Mesendoderm (in vitro differentiated cells): Measurements from ENCODE around the gene SLC8B1.

Experiments
- DNase-seq: peaks from one replicate; pipeline ENCODE4 v3.0.0; 2013
- H2AK5ac ChIP-seq: 2 replicates; pipeline ENCODE4 v1.6.1; 2013; ENCODE audit warnings: low read length, inconsistent platforms
- H2BK120ac ChIP-seq: 2 replicates; pipeline ENCODE4 v1.6.1; 2013; ENCODE audit warnings: low read depth, mild to moderate bottlenecking, low read length, moderate library complexity, mixed read lengths
- H2BK15ac ChIP-seq: replicated peaks from 2 replicates; pipeline ENCODE4 v1.6.1; 2013; ENCODE audit warnings: low read depth, mild to moderate bottlenecking, moderate library complexity
- H2BK5ac ChIP-seq: 2 replicates; pipeline ENCODE4 v1.6.1; 2013; ENCODE audit warnings: low read length, inconsistent platforms
- H3K18ac ChIP-seq: 2 replicates; pipeline ENCODE4 v1.6.1; 2013; ENCODE audit warnings: mild to moderate bottlenecking, low read length, mixed read lengths
- H3K23ac ChIP-seq: one replicate; pipeline ENCODE4 v1.6.1; 2013; ENCODE audit warnings: low read length
- H3K27ac ChIP-seq: 2 replicates; pipeline ENCODE4 v1.5.1; 2013; ENCODE audit warnings: low read depth, mild to moderate bottlenecking, inconsistent platforms, low read length, moderate library complexity
- H3K27me3 ChIP-seq: 2 replicates; pipeline ENCODE4 v1.6.1; 2013; ENCODE audit warnings: low read length, control low read depth, mild to moderate bottlenecking, inconsistent platforms; ENCODE audit not compliant: insufficient read depth, poor library complexity
- H3K36me3 ChIP-seq: 2 replicates; pipeline ENCODE4 v1.6.1; 2013; ENCODE audit warnings: low read length, inconsistent platforms; ENCODE audit not compliant: control insufficient read depth, insufficient read depth
- H3K4ac ChIP-seq: one replicate; pipeline ENCODE4 v1.6.1; 2013; ENCODE audit warnings: low read depth, mild to moderate bottlenecking, low read length, moderate library complexity
- H3K4me1 ChIP-seq: 2 replicates; pipeline ENCODE4 v1.6.1; 2013; ENCODE audit warnings: low read depth, low read length, inconsistent platforms; ENCODE audit not compliant: control insufficient read depth
- H3K4me2 ChIP-seq: 2 replicates; pipeline ENCODE4 v1.6.1; 2013; ENCODE audit warnings: low read length
- H3K4me3 ChIP-seq: 2 replicates; pipeline ENCODE4 v1.5.1; 2013; ENCODE audit warnings: mild to moderate bottlenecking, low read length
- H3K56ac ChIP-seq: one replicate; pipeline ENCODE4 v1.6.1; 2013; ENCODE audit warnings: low read length
- H3K79me1 ChIP-seq: 2 replicates; pipeline ENCODE4 v1.6.1; 2013; ENCODE audit warnings: low read length, inconsistent platforms
- H3K79me2 ChIP-seq: 2 replicates; pipeline ENCODE4 v1.6.1; 2013; ENCODE audit warnings: mild to moderate bottlenecking, low read length; ENCODE audit not compliant: control insufficient read depth, insufficient read depth
- H3K9ac ChIP-seq: 2 replicates; pipeline ENCODE4 v1.6.1; 2013; ENCODE audit warnings: low read length, inconsistent platforms
- H4K5ac ChIP-seq: one replicate; pipeline ENCODE4 v1.6.1; 2013; ENCODE audit warnings: low read length
- H4K8ac ChIP-seq: one replicate; pipeline ENCODE4 v1.6.1; 2013; ENCODE audit warnings: low read depth, mild to moderate bottlenecking, control low read depth, low read length, moderate library complexity
- WGBS: extraction: QIAGEN DNeasy Blood & Tissue Kit; methylation state at CpG from one replicate; pipeline ENCODE4 v1.1.7; 2013; ENCODE audit warnings: low lambda C conversion rate, missing lambda C conversion rate; ENCODE audit not compliant: insufficient coverage; ENCODE audit errors: extremely low coverage; 5-methylcytosine and 5-hydroxymethylcytosine counted together

SLC8B1 gene

DNA sequence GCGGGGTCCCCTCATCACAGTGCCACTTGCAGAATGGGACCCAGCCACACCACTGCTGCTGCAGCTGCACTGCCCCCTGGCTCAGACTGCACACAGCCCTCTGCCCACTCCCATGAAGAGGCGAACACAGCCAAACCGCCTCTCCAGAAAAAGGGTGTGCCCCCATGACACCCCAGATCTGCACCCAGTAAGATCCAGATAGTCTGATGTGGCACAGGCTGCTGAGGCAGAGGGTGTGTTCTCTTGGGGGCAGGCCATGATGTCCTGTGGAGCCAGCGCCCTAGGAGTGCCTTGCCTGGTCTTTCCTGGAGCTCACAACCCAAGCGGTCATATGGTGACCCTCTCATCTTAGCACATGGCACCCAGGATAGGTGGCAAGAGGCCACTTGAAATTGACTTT is 44.4 kb downstream of the SLC8B1 start:
- H2BK15ac ChIP-seq: no peak overlapping the region
- H3K56ac ChIP-seq: no peak overlapping the region
- H2AK5ac ChIP-seq: no peak overlapping the region
- no peaks in the 10 kb centered on the region for H3K4me1 ChIP-seq
- no peaks in the 10 kb centered on the region for H3K36me3 ChIP-seq
- no peak for DNase-seq
- H2BK120ac ChIP-seq: no peak overlapping the region
- no peak overlapping the region for H3K18ac ChIP-seq
- no peak overlapping the region for H3K27ac ChIP-seq
- H3K79me1 ChIP-seq: no peaks in the 10 kb centered on the region
- H3K4me2 ChIP-seq: no peak overlapping the region
- WGBS: no CpG with 5 or more reads among the region's 5 CpGs
- no peak overlapping the region for H3K9ac ChIP-seq
- H3K4me3 ChIP-seq: no peak overlapping the region
- no peak overlapping the region for H2BK5ac ChIP-seq
- H3K79me2 ChIP-seq: no peaks in the 10 kb centered on the region
- H4K8ac ChIP-seq: no peak overlapping the region
- no peak overlapping the region for H3K4ac ChIP-seq
- H3K23ac ChIP-seq: no peak overlapping the region
- H3K27me3 ChIP-seq: no peaks in the 10 kb centered on the region
- H4K5ac ChIP-seq: no peak overlapping the region

DNA sequence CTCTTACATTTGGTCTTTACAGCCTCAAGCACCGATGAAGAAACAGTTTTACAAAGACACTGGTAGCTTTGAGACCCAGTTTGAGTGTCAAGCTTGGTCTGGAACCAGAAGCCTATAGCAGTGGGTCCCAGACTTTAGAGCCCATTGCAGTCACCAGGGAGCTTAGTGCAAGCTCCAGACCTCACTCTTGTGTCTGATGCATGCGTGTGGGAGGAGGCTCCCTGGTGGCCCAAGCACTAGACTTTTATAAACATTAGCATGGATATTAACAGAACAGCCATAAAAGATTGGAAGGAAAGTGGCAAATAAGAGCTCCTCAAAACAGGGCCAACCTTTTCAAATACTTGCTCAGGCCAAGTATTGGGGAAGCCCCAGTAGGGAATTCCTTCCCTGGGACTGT is 45.5 kb downstream of the SLC8B1 start:
- Histone ChIP-seq H3K79me2 (no peaks in the 10 kb centered on the region), H3K4ac (no peak overlapping the region), H3K4me3 (no peak overlapping the region), H3K23ac (no peak overlapping the region), H3K9ac (no peak overlapping the region), H3K79me1 (no peaks in the 10 kb centered on the region), H3K27ac (no peak overlapping the region), H3K4me1 (no peaks in the 10 kb centered on the region), H2BK5ac (no peak overlapping the region), H3K27me3 (no peaks in the 10 kb centered on the region), H2BK15ac (no peak overlapping the region), H4K5ac (no peak overlapping the region), H3K18ac (no peak overlapping the region), H3K36me3 (no peaks in the 10 kb centered on the region), H2BK120ac (no peak overlapping the region), H2AK5ac (no peak overlapping the region), H4K8ac (no peak overlapping the region), H3K4me2 (no peak overlapping the region), H3K56ac (no peak overlapping the region)
- no peak for DNase-seq
- no CpG with 5 or more reads among the region's 2 CpGs for WGBS

GRCh38 chr12:113287899-113288282 is 47.0 kb downstream of the SLC8B1 start:
- H3K4me2 ChIP-seq: no peak overlapping the region
- no peaks in the 10 kb centered on the region for H3K4me1 ChIP-seq
- H2BK5ac ChIP-seq: no peak overlapping the region
- H3K79me1 ChIP-seq: no peaks in the 10 kb centered on the region
- no peak overlapping the region for H3K9ac ChIP-seq
- no peaks in the 10 kb centered on the region for H3K27me3 ChIP-seq
- H4K5ac ChIP-seq: no peak overlapping the region
- H3K56ac ChIP-seq: no peak overlapping the region
- DNase-seq: no peak
- H4K8ac ChIP-seq: no peak overlapping the region
- H3K36me3 ChIP-seq: no peaks in the 10 kb centered on the region
- H3K23ac ChIP-seq: no peak overlapping the region
- H3K4ac ChIP-seq: no peak overlapping the region
- H2BK15ac ChIP-seq: no peak overlapping the region
- no peak overlapping the region for H2BK120ac ChIP-seq
- H3K27ac ChIP-seq: no peak overlapping the region
- WGBS: no CpG with 5 or more reads among the region's 19 CpGs
- no peak overlapping the region for H3K4me3 ChIP-seq
- H3K18ac ChIP-seq: no peak overlapping the region
- H3K79me2 ChIP-seq: no peaks in the 10 kb centered on the region
- no peak overlapping the region for H2AK5ac ChIP-seq

DNA sequence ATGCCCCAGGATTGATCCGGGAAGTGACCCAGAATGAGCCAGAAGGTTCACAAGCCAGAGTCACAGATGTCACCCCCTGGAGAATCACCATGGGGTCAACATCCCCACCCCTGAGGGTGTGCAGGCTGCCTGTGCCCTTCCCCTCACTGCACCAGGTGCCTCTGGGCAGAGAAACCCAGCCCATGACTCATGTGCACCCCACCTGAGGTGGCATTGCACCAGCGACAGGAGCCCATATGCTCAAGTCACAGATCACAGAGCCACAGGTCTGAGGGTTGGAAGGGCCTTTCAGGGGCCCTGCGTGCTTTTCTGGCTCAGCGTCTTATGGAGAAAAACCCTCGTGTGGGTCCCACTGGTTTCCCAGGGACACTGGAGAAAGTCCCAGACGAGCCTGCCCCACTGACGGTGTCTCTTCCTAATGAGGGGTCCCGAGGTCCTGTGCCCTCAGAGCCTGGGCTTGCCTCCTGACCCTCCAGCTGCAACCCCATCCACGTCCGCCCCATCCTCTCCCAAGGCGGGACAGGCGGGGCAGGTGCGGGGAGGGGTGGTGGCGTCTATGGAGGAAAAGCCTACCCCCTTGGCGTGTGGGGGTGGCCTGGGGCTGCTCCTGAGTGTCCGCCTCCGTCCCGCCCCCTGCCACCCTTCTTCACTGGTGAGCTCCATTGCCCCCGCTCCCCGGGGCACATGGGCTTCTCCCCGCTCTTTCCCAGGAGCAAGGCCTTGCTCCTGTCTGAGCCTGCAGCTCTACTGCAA is 47.6 kb downstream of the SLC8B1 start:
- H2BK5ac ChIP-seq: no peak overlapping the region
- no peak overlapping the region for H2BK15ac ChIP-seq
- H3K4me3 ChIP-seq: no peak overlapping the region
- H2AK5ac ChIP-seq: no peak overlapping the region
- no peak overlapping the region for H4K5ac ChIP-seq
- no peaks in the 10 kb centered on the region for H3K27me3 ChIP-seq
- H3K4me1 ChIP-seq: no peaks in the 10 kb centered on the region
- H3K18ac ChIP-seq: no peak overlapping the region
- no peak overlapping the region for H3K27ac ChIP-seq
- no peak overlapping the region for H4K8ac ChIP-seq
- no peaks in the 10 kb centered on the region for H3K36me3 ChIP-seq
- H3K9ac ChIP-seq: no peak overlapping the region
- no peak overlapping the region for H3K23ac ChIP-seq
- no peak overlapping the region for H2BK120ac ChIP-seq
- no peak for DNase-seq
- no peaks in the 10 kb centered on the region for H3K79me2 ChIP-seq
- no peak overlapping the region for H3K4me2 ChIP-seq
- no peak overlapping the region for H3K56ac ChIP-seq
- H3K4ac ChIP-seq: no peak overlapping the region
- WGBS: no CpG with 5 or more reads among the region's 21 CpGs
- no peaks in the 10 kb centered on the region for H3K79me1 ChIP-seq

- Histone ChIP-seq H2BK15ac (no peak overlapping the region), H3K79me2 (no peaks in the 10 kb centered on the region), H3K56ac (no peak overlapping the region), H3K79me1 (no peaks in the 10 kb centered on the region), H3K4ac (no peak overlapping the region), H3K9ac (no peak overlapping the region), H3K4me3 (no peak overlapping the region), H2BK5ac (no peak overlapping the region), H3K27ac (no peak overlapping the region), H3K4me1 (no peaks in the 10 kb centered on the region), H3K4me2 (no peak overlapping the region), H3K36me3 (no peaks in the 10 kb centered on the region), H2AK5ac (no peak overlapping the region), H3K27me3 (no peaks in the 10 kb centered on the region), H4K5ac (no peak overlapping the region), H2BK120ac (no peak overlapping the region), H3K23ac (no peak overlapping the region), H3K18ac (no peak overlapping the region), H4K8ac (no peak overlapping the region)
- DNase-seq: no peak
- WGBS: no CpG with 5 or more reads among the region's 11 CpGs
Measured at GRCh38 chr12:113286712-113287111, 48.2 kb downstream of the SLC8B1 start.
